Ureter (tissue), 1 donor: ENCODE measurements around the gene DNAL1. TPM values are rescaled to one million over a fixed set of nuclear protein-coding genes. Genes with fewer than 3 reads are reported as not detected.

ENCODE experiments used
- DNase-seq: peaks from one replicate; pipeline ENCODE4 v3.0.0-alpha.2; 2020; ENCODE audit warnings: low spot score
- total RNA-seq: library from RNA; stranded (reverse); gene quantifications from one replicate; pipeline ENCODE4 v1.2.4, GENCODE V29; 2023
- donor health status: DM: yes; HTN: yes; CAD: no.

Gene DNAL1
- total RNA-seq, 1 donor from 2014 or later: 14.9 TPM

DNA sequence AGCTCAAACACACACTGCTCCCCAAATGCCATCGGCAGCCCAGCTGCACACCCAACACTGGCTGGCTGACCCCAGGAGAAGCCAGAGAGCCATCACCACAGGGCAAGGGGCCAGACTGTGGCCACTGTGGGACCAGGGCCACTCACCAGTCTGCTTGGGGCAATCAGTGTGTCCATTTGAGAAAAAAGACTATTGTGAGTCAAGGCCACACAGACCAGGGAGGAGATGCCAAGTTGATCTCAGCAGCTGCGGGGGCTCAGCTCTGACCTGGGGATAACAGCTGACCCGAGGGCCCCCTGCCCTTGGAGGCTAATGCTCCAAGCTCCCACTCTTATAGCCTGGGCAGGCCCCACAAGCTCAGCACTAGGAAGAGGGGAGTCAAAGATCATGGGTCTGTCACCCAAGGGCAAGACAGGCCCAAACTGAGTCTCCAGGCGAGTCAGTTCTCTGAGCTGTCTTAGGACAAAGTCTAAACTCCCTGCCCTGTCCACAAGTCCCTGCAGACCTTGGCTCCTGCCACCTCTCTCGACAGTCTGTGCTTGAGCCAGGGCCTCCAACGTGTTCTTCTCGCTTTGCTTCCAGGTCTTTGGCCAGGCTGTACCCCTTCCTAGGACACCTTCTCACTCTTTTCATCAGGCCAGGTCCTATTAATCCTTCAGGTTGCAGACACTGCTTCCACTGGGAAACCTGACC lies 99.5 kb downstream of the DNAL1 start:
- no peak for DNase-seq

- DNase-seq: no peak
Measured at GRCh38 chr14:73744874-73745529, 100.2 kb downstream of the DNAL1 start.

DNA sequence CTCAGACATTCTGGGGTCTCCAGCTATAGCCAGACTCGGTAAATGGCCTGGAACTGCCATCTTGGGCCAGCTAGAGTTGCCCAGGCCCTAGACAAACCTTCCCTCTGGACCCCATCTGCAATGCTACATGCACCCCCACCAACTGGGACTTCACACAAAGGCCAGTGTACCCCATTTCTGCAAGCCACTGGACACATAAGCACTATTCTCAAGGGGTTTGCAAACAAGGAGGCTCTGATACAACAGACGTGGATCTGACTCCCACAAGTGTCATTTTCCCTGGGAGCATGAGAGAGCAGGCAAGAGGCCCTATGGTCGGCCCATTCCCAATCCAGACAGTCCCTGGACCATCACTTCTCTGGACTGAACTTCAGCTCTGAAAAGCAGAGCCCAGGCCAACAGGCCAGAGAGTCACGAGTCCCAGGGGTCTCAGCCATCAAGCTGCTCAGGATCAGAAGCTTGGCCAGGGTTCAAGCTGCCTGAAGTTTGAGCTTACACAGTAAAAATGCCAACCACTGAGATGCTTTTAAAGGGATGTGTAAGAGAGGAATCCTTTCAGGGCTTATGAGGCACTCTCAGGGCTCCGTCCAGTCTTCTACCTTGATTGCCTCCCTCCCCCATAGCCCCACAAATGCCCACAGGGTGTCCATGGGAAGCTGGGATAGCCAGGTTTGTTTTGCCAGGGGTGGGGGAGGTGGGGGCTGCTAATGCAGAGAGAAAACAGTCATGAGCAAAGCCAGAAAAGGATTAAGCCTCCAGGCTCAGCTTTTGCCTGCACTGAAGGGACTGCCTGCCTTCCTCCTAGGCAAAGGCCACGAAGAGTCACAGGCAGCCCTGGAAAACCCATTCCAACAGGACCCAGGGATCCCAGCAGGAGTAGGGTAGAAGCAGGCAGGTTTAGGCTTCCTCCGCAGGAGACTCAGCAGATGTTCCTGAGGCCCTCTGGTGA lies 101.1 kb downstream of the DNAL1 start:
- no peak for DNase-seq

DNA sequence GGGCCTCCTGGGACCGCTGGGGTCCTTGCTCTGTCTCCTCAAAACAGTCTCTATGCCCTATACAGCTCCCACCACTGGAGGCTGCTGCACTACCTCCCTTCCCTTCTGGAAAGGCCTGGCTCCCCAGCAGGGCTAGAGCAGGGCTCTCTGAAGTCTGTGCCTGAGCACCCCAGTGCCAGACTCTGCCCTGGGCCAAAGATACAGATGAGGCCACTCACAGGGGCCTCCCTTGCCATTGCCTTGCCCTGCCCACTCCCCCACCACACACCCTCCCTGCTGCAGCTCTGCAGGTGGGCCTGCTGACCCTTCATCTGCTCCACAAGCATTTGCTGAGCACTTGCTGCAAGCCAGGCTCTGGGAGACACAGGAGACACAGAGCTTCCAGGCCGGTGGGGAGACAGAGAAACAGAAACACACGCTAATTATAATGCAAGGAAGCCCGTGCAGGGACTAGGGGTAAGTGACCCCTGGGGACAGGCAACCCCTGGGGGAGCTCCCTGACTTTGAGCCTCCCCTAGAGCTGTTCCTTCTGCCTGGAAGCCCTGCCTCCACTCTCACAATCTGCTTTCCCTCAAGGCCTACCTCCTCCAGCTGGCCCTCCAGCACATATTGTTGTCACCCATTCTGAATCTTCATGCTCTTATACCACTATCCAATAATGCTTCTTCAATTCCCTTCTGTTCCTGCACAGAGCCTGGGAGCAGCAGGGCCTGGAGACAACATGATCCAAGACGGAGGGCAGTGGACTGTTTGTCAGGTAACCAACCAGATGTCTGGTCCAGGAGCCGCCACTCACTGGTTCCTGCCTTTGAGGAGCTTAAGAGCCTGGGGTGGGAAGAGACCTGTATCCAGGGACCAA lies 102.0 kb downstream of the DNAL1 start:
- no peak for DNase-seq

DNA sequence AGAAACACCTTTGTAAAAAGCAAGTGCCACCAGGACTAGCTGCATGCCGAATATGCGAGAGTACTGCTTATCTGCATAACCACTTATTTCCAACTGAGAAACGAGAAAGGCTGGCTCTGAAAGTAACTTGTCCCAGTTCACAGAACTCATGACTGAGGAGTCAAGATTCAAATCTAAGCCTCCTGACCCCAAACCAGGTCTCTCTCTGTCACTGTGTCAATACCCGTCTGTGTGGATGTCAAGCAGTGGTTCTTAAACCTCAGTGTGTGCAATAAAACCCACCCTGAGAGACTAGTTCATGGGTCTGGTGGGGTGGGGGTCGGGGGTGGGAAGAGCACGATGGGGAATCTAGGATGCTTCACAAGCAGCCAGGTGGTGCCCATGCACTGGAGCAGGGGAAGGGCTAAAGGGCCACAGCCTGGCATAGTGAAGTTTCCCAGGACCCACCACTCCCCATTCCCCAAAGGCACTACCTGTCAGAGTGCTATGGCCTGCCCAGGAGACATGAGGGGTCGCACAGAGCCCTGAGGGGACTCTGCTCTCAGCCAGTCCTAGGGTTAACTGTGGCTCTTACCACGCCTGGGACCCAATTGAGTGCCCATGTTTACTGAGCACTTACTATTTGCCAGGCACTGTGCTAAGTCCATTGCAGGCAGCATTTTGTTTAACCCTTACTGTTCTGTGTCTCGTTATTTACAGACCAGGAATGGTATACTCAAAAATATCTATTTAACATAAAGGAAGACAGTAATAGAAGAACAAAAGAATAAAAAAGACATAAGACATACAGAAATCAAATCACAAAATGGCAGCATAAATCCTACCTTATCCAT lies 102.8 kb downstream of the DNAL1 start:
- DNase-seq: no peak

GRCh38 chr14:73748858-73749357 lies 104.1 kb downstream of the DNAL1 start:
- no peak for DNase-seq

- no peak for DNase-seq
Measured at GRCh38 chr14:73749706-73750530, 105.1 kb downstream of the DNAL1 start.

GRCh38 chr14:73750531-73750901 lies 105.7 kb downstream of the DNAL1 start:
- no peak for DNase-seq

DNA sequence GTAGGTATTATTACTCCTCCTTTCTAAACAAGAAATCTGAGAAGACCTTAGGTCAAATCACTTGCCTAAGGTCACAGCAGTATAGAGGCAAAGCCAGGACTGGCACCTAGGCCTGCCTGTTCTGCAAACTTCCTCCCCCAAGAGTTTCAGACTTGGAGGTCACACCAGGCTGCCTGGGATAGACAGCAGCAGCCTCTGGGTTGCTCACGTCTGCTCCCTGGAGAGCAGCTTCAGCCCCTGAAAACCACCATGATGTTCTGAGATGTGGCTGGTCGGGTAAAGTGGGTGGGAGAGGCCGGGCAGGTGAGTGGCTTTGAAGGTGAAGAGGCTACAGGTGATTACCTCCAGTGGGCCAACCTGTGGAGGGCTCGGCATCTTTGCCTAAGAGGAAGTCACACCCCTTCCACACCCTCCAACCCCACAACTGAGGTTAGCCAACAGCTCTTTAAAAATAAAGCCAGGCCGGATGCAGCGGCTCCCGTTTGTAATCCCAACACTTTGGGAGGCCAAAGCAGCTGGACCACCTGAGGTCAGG lies 106.4 kb downstream of the DNAL1 start:
- no peak for DNase-seq

DNA sequence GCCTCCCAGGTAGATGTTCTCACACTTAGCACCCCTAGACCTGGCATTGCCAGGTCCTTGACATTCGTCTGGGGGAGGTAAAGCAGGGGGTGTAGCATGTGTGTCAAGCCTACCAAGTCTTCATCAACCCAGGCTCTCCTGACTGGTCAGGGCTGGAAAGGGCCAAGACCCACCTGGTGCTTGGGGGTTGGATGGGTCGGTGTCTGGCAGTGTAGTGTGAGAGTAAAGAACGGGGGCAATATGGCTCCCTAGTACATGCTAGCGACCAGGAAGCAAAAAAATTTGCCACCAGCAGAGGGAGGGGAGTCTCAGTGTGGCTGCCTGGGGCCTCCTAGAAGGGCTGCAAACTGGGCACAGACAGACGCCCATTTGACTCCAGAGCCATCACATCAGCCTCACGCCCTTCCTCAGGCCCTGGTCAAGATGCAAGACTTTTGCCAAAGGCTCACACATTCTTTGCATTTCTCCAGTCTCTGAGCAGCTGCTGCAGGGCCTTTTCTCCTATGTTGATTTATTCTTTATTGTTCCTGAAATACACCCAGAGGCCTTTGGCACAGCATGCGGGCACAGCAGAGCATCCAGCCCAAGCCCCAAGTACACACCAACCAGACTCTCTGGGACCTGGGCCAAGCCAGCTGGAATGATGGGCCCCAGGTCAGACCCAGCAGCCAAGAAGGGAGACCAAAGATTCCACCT lies 107.7 kb downstream of the DNAL1 start:
- DNase-seq: peak; percentile 83

Other genes with a start within 250 kb of the DNAL1 start
- gene NUMB, start 186.4 kb upstream of the DNAL1 start, total RNA-seq: 83.7 TPM
- 13.5 TPM for gene RIOX1, start 154.1 kb upstream of the DNAL1 start, total RNA-seq
- 8.6 TPM for gene ACOT1, start 107.8 kb upstream of the DNAL1 start, total RNA-seq
- 0.21 TPM for gene HEATR4, start 86.0 kb upstream of the DNAL1 start, total RNA-seq
- 23.7 TPM for gene ACOT2, start 75.8 kb upstream of the DNAL1 start, total RNA-seq
- 4.7 TPM for gene ACOT4, start 53.1 kb upstream of the DNAL1 start, total RNA-seq
- gene ACOT6, start 32.5 kb upstream of the DNAL1 start, total RNA-seq: not detected
- 33.8 TPM for gene PNMA1, start 69.4 kb downstream of the DNAL1 start, total RNA-seq
- gene PTGR2, start 206.8 kb downstream of the DNAL1 start, total RNA-seq: 15.6 TPM
- 54.7 TPM for gene ZNF410, start 241.9 kb downstream of the DNAL1 start, total RNA-seq